ENCODE measurements around the gene VAPA. TPM values are rescaled to one million over a fixed set of nuclear protein-coding genes. Genes with fewer than 3 reads are reported as not detected.
A peak's percentile ranks its signal among the peaks of the same experiment; 100 is the strongest.

Gene VAPA
- total and polyA plus RNA-seq, 9 of the 15 experiments (the other 6 are each of a cell fraction or from before 2014, with no cell fraction given): 219 to 902 (median 526) TPM

- TF ChIP-seq, protein P1, sequence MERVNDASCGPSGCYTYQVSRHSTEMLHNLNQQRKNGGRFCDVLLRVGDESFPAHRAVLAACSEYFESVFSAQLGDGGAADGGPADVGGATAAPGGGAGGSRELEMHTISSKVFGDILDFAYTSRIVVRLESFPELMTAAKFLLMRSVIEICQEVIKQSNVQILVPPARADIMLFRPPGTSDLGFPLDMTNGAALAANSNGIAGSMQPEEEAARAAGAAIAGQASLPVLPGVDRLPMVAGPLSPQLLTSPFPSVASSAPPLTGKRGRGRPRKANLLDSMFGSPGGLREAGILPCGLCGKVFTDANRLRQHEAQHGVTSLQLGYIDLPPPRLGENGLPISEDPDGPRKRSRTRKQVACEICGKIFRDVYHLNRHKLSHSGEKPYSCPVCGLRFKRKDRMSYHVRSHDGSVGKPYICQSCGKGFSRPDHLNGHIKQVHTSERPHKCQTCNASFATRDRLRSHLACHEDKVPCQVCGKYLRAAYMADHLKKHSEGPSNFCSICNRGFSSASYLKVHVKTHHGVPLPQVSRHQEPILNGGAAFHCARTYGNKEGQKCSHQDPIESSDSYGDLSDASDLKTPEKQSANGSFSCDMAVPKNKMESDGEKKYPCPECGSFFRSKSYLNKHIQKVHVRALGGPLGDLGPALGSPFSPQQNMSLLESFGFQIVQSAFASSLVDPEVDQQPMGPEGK (CRISPR knock-in tag; IDR thresholded peaks at IDR 0.05; ENCODE audit: borderline replicate concordance): peak; percentile 17; the same call in 1 of the 2 replicates
- TF ChIP-seq ZNF444 (CRISPR knock-in tag; IDR thresholded peaks at IDR 0.05) (no peak), FOXP1 (CRISPR knock-in tag; IDR thresholded peaks at IDR 0.05) (no peak), NR4A1 (CRISPR knock-in tag; IDR thresholded peaks at IDR 0.05) (no peak; the same call in 1 of the 2 replicates), NR4A1 (tag; IDR thresholded peaks at IDR 0.05) (peak; percentile 3; the same call in 1 of the 2 replicates), TBL1XR1 (IDR thresholded peaks at IDR 0.05; ENCODE audit: low read length in 2 of 2) (0 out of 4 replicates have a peak, but pooled peaks of 1 of the 2 experiments have one; percentile 14), MTF1 (CRISPR knock-in tag; IDR thresholded peaks at IDR 0.05; ENCODE audit: borderline replicate concordance) (no peak), ELF4 (CRISPR knock-in tag; IDR thresholded peaks at IDR 0.05) (peak; percentile 59; the same call in 1 of the 2 replicates), ZNF740 (CRISPR knock-in tag; IDR thresholded peaks at IDR 0.05) (no peak), ZNF740 (tag; IDR thresholded peaks at IDR 0.05) (peak in 1 of 2 experiments; percentile 12; a peak in 1 of 4 replicates), BRD4 (IDR thresholded peaks at IDR 0.05) (peak; percentile 52; the same call in 1 of the 2 replicates), NRF1 (conservative IDR thresholded peaks at IDR 0.05 in 1 of 2, IDR thresholded peaks at IDR 0.05 in 1 of 2) (peak; percentile 62 to 70), HDAC8 (tag; IDR thresholded peaks at IDR 0.05) (peak; percentile 5; the same call in 1 of the 2 replicates), ZNF3 (CRISPR knock-in tag; IDR thresholded peaks at IDR 0.05) (no peak), KDM1A (IDR thresholded peaks at IDR 0.05) (no peak), MCM7 (IDR thresholded peaks at IDR 0.05) (no peak), ATF4 (CRISPR knock-in tag; IDR thresholded peaks at IDR 0.05) (0 out of 2 replicates have a peak, but pooled peaks have one; percentile 43), SMARCA5 (IDR thresholded peaks at IDR 0.05) (peak; percentile 71; the same call in 1 of the 2 replicates), SIX5 (IDR thresholded peaks at IDR 0.05; ENCODE audit: borderline replicate concordance in 1 of 2, insufficient read depth in 1 of 2, low read depth in 1 of 2, low read length in 2 of 2) (peak in 1 of 2 experiments; percentile 20; a peak in 1 of 4 replicates), CBX8 (IDR thresholded peaks at IDR 0.05; ENCODE audit: borderline replicate concordance, extremely low read depth, low read depth, low read length, poor library complexity, severe bottlenecking) (no peak), RBM14 (IDR thresholded peaks at IDR 0.05; ENCODE audit: borderline replicate concordance, insufficient read depth, low read depth, low read length) (no peak)
- TF ChIP-seq, protein P2, sequence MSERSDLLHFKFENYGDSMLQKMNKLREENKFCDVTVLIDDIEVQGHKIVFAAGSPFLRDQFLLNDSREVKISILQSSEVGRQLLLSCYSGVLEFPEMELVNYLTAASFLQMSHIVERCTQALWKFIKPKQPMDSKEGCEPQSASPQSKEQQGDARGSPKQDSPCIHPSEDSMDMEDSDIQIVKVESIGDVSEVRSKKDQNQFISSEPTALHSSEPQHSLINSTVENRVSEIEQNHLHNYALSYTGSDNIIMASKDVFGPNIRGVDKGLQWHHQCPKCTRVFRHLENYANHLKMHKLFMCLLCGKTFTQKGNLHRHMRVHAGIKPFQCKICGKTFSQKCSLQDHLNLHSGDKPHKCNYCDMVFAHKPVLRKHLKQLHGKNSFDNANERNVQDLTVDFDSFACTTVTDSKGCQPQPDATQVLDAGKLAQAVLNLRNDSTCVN (CRISPR knock-in tag; IDR thresholded peaks at IDR 0.05): 0 out of 2 replicates have a peak, but pooled peaks have one; percentile 2
Measured at GRCh38 chr18:9870431-9871008, 43.3 kb upstream of the VAPA start (continued).
